Stromal cell of bone marrow (primary cell): ENCODE measurements around the gene XIRP2.
"Not testable (repeated sequence)": the region's sequence is repeated elsewhere in the genome, so short reads cannot be mapped to it uniquely, and the experiment has no call there.

Source experiments
- DNase-seq: peaks from one replicate; pipeline ENCODE4 v3.0.0-alpha.2; 2012; ENCODE audit warnings: low read depth

The XIRP2 gene

DNA sequence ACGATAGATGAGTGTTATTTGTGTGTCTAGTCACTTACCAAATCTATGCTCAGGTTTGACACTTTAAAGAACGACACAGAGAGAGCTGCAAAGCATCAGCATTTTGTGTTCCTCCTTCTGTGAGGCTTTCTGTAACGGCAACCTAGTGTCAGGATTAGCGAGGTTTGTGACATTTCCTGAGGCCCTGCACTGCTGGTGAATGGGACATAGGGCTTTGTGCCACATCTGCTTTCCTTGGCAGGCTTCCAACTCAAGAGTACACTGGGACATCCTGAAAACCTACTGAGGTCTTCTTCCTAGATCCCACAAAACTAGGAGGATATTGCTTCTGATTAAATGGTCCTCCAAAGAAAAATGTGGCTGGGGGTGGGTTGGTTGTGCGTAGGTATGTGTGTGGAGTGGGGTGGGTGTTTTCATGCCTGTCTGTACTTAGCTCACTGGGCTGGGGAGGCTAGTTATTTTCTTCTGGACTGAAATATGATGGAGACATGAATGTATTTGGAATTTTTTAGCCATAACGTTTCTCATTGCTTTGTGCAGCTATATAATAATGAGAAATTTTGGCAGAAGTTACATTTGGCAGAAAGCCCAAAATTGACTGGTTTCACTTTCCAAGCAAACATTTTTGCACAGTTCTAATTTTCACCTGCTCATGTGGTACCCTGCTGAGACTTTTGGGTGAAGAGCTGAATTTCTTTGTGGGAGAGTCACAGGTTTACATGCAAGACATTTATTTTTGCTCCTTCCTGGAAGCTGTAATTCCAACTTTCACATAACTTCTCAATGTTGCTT is 308.4 kb downstream of the XIRP2 start:
- DNase-seq = peak; percentile 26

DNA sequence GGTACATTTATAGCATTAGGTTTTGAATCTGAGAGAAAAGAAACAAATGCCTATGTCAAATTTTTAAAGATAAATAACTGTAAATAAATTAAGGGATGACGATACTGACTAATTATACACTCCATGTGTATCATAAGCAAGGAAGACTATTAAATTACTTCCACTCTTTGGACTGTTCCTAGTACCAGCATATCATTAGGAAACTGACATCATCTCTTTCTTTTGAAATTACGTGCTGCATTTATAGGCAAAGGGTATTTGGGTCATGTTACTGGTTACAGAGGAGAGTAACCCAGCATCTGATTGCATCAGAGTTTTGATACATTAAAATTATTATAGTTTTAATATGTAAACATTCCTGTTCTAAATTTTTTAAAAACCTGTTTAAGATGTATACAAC is 309.7 kb downstream of the XIRP2 start:
- DNase-seq = no peak

DNA sequence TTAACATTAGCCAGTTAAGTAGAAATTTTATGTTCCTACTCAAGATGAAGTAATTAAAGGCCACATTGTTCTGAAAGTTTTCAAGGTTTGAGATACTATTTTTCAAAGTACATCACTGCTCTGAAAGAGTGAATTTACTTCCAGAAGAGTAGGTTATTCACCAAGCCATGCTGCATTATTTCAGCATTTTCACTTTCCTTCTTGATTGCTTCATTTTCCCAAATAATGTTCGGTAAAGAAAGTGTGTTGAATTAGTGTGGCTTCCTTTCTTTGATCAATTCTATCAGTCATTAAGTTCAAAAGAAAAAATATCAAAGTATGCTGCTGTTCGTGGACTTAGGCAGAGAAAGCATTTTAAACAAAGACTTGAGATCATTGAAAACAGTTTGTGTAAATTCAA is 310.3 kb downstream of the XIRP2 start:
- no peak for DNase-seq

DNA sequence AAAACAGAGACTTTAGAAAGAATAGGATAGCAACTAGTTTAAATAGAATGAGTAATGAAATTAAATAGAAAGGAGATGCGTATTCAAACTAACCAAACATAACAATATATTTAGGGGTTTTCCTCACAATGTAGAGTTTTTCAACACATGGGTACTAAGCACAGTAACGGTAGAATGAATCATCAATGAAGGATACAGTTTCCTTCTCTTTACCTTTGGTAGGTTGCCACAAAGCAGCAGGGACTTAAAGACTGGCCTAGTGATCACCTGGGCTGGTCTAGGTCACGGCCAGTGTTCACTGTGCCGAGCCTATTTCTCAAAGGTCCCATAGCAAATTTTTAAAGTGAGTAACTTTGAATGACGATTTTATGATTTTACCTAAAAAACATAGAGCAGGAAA is 311.7 kb downstream of the XIRP2 start:
- DNase-seq = no peak

DNA sequence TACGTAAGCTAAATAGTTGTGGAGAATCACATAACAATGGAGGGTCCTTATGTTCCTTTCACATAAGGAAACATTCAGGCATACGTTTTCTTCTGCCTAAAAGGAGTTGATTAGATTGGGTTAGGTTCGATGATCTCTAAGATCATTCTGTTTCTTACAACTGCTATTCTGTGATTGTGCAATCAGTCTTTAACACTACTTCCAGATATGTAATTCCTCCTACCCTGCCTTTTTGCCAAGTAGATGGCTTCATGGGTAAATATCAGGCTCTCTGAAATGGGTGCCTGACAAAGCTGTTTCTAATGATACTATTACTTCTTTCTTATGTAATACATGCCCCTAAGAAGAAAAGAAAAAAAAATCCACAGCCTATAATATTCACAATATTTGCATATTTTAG is 321.5 kb downstream of the XIRP2 start:
- peak; percentile 44 for DNase-seq

DNA sequence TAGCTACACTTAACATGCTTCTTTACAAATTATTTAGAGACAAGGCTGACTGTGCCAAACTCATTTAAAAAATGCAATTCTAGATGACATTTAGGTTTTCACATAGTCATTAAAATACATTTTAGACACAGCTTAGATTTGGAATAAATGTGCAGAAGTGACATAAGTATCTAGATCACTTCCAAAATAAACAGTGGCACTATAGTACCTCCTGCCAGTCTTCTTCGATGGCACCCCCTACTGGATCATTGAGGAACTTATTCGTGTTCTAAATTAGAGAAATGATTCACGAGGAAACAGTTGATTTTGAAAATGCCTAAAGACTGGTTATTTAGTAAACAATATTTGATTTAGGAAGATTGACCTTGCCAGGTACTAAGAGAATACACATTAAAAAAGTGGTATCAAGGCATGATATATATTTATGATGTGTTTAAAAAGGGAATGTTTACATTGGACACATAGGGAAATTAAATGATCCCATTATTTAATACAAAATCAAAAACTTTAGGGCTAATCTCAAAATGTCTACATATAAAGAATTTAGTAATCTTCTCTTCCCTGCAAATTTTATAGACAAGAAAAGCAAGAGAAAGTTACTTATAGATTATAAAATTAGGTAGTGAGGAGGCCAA is 323.9 kb downstream of the XIRP2 start:
- peak; percentile 40 for DNase-seq

DNA sequence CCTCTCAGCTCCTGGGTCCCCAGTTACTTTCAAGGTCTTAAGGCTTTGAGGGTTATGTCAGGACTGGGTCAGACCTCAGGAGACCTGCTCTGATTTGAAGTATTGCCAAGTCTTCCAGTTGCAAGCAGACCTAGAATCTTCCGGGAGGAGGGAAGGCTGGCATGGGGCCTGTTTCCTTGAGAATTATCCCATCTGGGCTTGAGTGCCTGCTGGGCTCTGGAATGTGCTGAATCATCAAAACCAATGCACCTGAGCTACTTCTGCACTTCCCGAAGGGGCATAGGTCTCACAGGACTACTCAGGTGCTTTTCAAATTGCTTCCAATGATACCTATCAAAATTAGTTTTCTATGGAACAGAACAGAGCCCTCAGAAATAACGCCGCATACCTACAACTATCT is 327.3 kb downstream of the XIRP2 start:
- no peak for DNase-seq

DNA sequence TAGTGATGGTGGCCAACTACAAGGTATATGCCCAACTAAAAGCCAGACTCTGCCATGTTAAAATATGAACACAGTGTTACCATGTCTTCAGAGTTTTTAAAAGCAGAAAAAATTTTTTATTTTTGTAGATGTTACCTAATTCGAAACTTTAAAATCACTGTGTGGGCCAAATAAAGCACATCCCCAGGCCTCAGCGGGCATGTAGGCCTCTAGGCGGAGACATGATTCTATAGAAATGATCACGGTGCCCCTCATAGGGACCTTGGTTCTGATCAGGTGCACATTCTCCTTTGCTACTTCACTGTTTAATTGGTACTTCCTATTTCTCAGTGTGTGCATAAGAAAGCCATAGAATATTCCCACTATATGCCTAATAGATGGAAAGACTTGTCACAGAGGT is 349.2 kb downstream of the XIRP2 start:
- DNase-seq = no peak

DNA sequence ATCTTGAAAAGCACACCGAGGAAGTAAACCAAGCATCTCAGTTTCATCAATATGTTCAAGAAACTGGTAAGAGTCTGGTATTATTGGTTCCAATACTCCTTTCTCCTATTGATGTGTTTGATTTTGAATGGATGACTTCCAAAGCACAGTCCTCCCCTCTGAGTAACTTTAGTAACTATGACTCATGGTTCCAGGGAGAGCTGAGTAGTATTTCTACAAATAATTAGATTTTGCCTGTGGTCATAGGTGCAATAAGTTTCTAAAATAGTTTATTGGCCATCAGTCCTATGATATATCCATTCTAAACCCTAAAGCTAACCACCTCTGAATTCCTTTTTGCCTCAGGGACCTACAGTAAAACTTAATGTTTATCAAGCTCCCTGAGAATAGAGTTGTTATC is 352.4 kb downstream of the XIRP2 start:
- no peak for DNase-seq

DNA sequence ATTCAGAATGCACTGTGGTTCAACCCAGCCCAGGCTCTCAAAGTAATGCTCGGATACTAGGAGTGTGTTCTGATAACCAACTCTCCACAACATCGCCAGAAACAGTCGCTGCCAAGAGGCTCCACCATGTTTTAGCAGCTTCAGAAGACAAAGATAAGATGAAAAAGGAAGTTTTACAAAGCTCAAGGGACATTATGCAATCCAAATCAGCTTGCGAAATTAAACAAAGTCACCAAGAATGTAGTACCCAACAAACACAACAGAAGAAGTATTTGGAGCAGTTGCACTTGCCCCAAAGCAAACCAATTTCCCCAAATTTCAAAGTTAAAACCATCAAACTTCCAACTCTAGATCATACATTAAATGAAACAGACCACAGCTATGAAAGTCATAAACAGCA is 360.9 kb downstream of the XIRP2 start:
- DNase-seq = no peak

DNA sequence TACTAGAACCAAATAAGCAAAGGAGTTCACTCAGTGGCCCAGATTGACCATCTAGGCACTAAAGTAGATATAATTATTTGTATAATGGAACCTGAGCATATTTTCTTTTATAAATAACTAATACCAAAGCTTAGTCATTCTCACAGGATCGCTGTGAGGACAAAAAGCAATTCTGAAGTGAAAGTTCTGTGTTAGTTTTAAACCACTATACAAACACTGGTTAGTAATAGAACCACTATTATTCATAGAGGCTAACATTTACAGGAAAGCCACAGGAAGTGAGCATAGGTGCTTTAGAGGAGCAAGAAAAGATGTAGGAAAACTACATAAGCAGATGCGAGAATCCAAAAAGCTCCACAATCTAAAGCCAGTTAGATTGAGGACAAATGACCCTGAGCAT is 364.7 kb downstream of the XIRP2 start:
- no peak for DNase-seq

DNA sequence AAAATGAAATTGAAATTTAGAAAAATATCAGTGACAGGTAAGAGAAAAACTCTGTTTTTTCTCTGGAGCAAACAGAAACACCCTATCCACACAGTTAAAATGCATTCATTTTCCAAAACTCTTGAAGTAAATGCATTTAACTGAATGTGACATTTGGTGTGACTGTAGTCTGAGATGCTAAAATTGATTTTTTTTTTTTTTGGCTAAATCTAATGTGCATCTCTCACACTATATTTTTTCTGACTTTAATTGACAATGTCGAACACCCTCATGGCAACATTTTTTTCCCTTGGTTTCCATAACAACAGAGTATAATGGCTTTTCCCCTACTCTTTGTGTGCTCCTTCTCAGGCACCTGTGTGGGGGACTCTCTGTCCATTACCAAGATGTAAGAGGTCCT is 366.4 kb downstream of the XIRP2 start:
- DNase-seq = no peak

DNA sequence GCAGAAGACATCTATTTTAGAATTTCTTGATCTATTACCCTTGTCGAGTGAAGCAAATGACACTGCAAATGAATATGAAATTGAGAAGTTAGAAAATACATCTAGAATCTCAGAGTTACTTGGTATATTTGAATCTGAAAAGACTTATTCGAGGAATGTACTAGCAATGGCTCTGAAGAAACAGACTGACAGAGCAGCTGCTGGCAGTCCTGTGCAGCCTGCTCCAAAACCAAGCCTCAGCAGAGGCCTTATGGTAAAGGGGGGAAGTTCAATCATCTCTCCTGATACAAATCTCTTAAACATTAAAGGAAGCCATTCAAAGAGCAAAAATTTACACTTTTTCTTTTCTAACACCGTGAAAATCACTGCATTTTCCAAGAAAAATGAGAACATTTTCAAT is 370.4 kb downstream of the XIRP2 start:
- DNase-seq = no peak

DNA sequence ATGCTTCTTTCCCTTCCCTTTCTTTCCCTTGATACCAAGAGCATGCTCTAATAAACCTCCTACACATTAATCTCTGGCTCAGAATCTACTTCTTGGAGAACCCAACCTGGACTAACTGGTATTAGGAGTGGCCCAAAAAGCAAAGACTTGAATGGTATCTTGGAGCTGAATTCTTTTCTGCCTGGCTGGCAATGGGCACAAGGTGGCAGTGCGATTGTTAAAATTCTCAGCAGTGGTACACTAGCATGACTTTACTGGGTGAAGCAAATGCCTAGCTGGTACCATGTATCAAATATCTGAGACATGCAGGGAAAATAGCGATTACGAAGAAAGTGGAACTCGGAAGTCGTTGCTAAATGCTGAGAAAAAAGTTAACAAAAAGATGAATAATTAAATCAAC is 376.1 kb downstream of the XIRP2 start:
- no peak for DNase-seq

DNA sequence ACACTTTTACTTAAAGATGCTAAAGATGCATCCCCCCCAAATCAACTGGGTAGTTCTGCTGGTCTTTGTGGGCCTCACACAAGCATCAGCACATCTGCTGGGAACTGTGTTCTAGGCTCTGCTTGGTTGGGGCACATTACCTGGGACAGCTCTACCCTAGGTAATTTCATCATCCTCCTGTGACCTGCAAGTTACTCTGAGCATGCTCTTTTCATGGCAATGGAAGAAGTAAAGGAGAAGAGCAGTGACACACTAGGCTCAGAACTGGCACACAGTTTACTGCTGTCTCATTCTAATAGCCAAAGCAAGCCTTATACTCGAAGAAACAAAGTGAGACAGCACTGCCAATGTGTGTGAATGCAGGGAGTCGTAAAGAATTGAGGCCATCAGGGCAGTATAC is 376.7 kb downstream of the XIRP2 start:
- no peak for DNase-seq

DNA sequence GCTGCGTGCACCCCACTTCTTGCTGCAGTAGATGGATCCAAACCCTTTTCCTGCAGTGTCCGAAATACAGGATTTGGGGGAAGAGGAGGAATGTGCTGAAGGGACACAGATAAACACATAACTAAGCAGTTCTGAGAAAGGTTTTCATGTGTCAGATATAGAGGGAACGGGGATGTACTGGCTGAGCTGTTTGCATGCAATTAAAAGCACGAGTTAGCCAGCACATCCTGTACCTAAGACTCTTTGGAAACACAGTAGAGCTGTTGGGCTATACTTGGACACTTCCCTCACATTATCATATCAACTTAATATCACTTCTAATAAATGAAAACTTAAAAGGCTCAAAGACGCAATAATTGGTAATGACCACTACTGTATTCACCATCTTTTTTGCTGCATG is 377.4 kb downstream of the XIRP2 start:
- DNase-seq = no peak

DNA sequence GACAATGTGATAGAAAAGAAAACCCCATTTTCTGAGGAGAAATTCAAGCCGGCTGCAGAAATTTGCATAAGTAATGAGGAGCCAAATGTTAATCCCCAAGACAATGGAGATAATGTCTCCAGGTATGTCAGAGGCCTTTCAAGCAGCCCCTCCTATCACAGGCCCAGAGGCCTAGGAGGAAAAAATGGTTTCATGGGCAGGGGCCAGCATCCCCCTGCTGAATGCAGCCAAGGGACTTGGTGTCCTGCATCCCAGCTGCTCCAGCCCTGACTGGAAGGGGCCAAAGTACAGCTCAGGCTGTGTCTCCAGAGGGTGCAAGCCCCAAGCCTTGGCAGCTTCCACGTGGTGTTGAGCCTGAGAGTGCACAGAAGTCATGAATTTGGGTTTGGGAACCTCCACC is 380.0 kb downstream of the XIRP2 start:
- not testable (repeated sequence) for DNase-seq

DNA sequence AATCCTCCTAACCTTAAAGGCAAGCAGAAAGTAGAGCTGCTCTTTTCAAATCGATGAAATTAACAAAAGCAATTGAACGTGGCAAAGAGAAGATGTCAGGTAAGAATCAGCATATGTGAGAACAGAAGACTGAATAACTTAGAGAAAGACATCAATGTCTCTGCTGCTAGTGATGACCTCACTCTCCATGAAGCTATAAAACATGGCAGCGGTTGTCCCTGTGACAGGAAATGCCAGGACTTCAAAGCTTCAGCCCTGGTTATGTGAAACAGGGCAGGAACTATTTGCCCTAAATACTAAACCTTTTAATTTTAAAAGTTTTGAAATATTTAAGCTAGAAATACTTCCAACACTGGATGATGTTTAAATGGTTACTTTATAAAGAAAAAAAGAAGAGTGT is 383.7 kb downstream of the XIRP2 start:
- DNase-seq = no peak

DNA sequence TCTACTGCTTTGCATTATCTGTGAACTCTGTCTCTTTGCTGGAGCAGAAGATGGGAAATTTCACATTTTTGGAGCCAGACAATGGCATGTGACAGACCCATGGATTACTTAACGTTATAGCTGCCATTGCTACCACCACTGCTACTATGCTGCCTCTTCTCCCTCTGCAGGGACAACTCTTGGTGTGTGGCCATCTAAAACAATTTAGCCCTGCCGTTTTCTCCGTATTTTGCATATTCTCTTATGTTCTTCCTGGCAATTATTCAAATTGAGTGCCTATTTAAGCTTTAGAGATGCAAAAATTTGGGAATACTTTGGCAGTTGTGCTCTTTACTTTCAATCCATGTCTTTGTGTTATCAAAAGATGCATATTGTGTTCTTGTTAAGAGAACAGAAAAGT is 386.8 kb downstream of the XIRP2 start:
- DNase-seq = no peak

DNA sequence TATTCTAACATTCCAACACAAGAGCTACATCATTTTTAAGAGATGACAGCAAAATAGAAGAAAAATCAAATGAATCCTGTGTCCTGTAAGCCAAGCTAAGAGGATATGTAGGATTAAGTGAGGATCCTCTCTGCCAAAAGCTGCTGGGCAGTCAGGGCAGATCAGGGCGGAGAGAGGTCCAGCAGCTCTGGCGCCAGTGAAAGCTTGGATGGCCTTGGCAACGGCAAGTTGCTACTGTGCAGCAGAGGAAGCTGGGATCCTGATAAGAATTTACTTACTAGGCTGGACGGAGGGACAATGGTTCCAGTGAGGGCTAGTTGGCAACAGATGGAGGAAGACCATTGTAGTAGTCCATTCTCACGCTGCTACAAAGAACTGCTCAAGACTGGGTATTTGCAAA is 391.5 kb downstream of the XIRP2 start:
- DNase-seq = no peak

DNA sequence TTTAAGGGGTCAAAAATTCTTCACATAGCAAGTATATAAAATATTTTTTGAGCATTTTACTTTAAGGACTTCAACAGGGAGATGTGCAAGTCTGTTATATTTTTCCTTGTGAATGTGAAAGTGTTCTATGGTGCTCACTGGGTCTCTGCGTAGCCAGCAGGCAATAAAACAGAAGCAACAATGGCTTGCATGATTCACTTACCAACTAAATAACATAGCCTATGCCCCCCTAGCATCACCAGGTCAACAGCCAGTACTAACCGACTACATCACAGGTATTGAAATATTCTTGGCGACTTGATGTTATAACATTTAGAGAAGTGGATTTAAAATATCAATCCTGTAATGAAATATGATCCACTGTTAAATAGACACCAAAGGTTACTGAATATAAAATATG is 398.9 kb downstream of the XIRP2 start:
- no peak for DNase-seq

DNA sequence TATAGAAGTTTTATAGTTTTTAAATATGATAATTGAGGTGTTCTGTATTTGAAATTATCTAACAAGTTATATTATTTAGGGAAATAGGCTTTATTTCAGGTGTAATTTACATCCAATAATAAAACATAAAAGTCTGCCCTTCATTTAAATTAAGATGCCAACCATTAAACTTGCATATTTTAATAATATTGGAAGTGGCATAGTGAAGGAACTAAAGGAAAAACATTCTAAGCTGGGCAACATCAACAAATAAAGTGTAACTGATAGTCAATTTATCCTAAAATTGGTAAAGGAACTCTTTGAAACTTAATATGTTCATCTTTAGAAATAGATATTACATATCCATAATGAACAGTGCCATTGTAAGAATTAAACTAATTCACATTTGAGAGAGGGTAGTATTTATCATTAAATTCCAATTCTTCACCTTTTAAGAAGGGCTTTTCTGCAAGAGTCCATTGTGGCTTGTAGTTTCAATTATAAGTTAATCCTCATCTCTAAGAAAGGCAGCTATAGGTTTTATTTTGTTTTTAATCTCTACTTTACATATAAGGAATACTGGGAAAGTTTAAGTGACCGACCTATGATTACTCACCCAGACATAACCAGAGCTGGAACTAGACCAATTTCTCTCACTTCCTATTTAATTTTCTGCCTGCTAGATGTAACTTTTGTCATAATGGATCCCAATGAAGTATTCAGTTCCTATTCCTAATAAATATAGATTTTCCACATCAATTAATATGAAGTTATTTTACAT is 401.6 kb downstream of the XIRP2 start:
- DNase-seq = no peak

DNA sequence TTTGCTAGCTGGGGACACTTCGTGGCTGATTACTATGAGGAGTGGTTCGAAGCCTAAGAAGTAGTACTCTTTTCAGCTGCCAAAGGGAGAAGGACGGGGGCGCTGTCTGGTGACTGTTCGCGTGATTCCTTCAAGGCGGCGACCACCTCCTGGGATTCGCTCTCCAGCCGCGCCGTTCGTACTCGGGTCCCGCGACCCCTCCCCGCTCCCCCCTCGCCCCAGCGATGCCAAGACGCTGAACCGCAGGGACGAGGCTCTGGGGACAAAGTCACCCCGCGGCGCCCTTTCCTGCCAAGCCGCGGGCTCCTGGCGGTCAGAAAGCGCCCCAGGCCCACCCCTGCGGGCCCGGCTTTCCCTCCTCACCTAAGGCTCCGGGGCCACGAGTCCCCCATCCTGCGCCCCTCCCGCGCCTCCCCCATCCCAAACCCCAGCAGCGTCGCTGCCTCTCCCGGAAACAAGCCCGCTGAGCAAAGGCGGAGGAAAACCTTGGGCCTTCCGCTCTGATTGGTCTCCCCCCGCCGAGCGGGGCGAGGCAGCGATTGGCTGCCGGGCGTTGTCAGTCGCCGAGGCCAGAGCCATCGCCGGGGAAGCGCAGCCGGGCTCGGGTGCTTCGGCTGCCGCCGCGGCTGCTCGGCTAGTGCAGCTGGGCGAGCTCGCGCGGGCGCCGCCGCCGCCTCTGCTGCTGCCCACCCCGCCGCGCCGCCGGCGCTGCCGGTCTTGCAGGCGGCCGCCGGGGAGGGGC is 404.3 kb downstream of the XIRP2 start, which contains the start of gene B3GALT1:
TSS of gene B3GALT1 (plus strand) at position 572 of the 742 bp plus-strand sequence.
- DNase-seq = peak; percentile 86
